ENCODE data around the gene HNMT.
"Not testable (repeated sequence)": the region's sequence is repeated elsewhere in the genome, so short reads cannot be mapped to it uniquely, and the experiment has no call there.

Gene HNMT

DNA sequence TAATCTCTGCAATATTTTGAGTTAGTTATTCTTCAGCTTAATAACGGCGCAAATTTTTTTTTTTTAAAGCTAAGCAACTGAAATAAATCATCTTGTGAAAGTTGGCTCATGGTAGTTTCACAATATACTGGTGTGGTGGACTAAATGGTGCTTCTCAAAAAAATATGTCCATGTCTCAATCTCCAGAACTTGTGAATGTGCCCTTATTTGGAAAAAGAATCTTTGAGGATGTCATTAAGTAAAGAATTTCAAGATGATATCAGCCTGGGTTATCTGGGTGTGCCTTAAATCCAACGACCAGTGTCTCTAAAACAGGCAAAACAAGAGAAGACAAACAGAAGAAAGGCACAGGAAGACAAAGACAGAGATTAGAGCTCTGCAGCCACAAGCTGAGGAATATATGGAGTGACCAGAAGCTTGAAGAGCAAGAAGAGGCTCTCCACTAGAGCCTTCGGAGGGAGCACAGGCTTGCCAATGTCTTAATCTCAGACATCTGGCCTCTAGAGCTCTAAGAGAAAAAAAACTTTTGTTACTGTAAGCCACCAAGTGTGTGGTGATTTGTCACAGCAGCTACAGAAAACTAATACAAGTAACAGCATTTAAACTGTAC is 71.4 kb downstream of the HNMT start:
- Histone ChIP-seq H3K27ac (ENCODE audit: low read length) (no peak overlapping the region), H3K4me1 (ENCODE audit: control insufficient read depth, low read depth, low read length) (no peaks in the 10 kb centered on the region), H3K27me3 (ENCODE audit: control insufficient read depth, insufficient read depth, low read length) (no peaks in the 10 kb centered on the region), H3K9ac (ENCODE audit: low read length) (no peak overlapping the region), H3K9me3 (ENCODE audit: control insufficient read depth, low read depth, low read length) (no peaks in the 10 kb centered on the region), H3K36me3 (ENCODE audit: control insufficient read depth, low read depth, low read length) (no peaks in the 10 kb centered on the region), H3K4me3 (ENCODE audit: low read length) (no peak overlapping the region)

- Histone ChIP-seq H3K27ac (ENCODE audit: low read length) (no peak overlapping the region), H3K9me3 (ENCODE audit: control insufficient read depth, low read depth, low read length) (no peaks in the 10 kb centered on the region), H3K4me1 (ENCODE audit: control insufficient read depth, low read depth, low read length) (no peaks in the 10 kb centered on the region), H3K27me3 (ENCODE audit: control insufficient read depth, insufficient read depth, low read length) (no peaks in the 10 kb centered on the region), H3K9ac (ENCODE audit: low read length) (no peak overlapping the region), H3K36me3 (ENCODE audit: control insufficient read depth, low read depth, low read length) (no peaks in the 10 kb centered on the region), H3K4me3 (ENCODE audit: low read length) (no peak overlapping the region)
Observed at GRCh38 chr2:138036522-138036921, 72.2 kb downstream of the HNMT start.

DNA sequence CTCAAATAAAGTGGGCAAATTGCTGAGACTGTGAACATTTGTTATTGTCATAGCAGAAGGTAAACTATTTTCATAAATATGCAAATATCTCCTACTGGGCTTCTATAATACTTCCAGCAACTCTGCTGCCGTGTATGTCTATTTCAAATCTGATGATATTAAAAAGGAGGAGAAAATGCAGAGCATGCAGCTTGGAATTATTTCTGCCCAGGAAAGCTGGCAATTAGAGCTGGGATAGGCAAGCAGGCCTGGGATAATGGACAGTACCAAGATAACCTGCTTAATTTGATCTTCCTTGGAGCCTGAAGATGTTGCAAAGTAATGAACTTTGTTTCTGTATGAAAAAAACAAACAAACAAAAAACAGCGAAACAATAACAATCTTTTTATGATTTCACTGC is 72.8 kb downstream of the HNMT start:
- no peaks in the 10 kb centered on the region for H3K36me3 ChIP-seq (ENCODE audit: control insufficient read depth, low read depth, low read length)
- no peak overlapping the region for H3K9ac ChIP-seq (ENCODE audit: low read length)
- no peaks in the 10 kb centered on the region for H3K9me3 ChIP-seq (ENCODE audit: control insufficient read depth, low read depth, low read length)
- H3K4me1 ChIP-seq (ENCODE audit: control insufficient read depth, low read depth, low read length) = no peaks in the 10 kb centered on the region
- no peaks in the 10 kb centered on the region for H3K27me3 ChIP-seq (ENCODE audit: control insufficient read depth, insufficient read depth, low read length)
- no peak overlapping the region for H3K4me3 ChIP-seq (ENCODE audit: low read length)
- no peak overlapping the region for H3K27ac ChIP-seq (ENCODE audit: low read length)

- no peak overlapping the region for H3K9ac ChIP-seq (ENCODE audit: low read length)
- no peaks in the 10 kb centered on the region for H3K27me3 ChIP-seq (ENCODE audit: control insufficient read depth, insufficient read depth, low read length)
- no peak overlapping the region for H3K27ac ChIP-seq (ENCODE audit: low read length)
- H3K4me3 ChIP-seq (ENCODE audit: low read length) = no peak overlapping the region
- no peaks in the 10 kb centered on the region for H3K36me3 ChIP-seq (ENCODE audit: control insufficient read depth, low read depth, low read length)
- H3K9me3 ChIP-seq (ENCODE audit: control insufficient read depth, low read depth, low read length) = no peaks in the 10 kb centered on the region
- H3K4me1 ChIP-seq (ENCODE audit: control insufficient read depth, low read depth, low read length) = no peaks in the 10 kb centered on the region
Observed at GRCh38 chr2:138040616-138041015, 76.3 kb downstream of the HNMT start.

DNA sequence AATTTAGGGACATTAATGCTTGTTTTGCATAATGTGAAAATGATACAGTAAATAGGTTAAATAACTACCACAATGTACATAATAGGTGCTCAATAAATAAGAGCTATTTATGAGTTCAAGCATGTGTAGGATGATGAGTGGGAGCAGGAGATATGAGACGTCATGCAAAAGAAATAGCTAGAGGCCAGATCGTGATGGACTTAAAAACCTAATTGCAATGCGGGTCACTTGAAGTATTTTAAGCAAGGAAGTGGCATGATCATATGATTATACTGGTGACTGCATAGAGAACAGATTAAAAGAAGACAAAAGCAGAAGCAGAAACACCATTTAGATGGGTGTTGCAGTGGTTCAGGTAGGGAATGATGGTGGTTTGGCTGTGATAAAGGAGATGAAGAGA is 78.0 kb downstream of the HNMT start:
- H3K4me1 ChIP-seq (ENCODE audit: control insufficient read depth, low read depth, low read length) = no peaks in the 10 kb centered on the region
- H3K27ac ChIP-seq (ENCODE audit: low read length) = no peak overlapping the region
- H3K9ac ChIP-seq (ENCODE audit: low read length) = no peak overlapping the region
- H3K9me3 ChIP-seq (ENCODE audit: control insufficient read depth, low read depth, low read length) = no peaks in the 10 kb centered on the region
- H3K36me3 ChIP-seq (ENCODE audit: control insufficient read depth, low read depth, low read length) = no peaks in the 10 kb centered on the region
- no peak overlapping the region for H3K4me3 ChIP-seq (ENCODE audit: low read length)
- H3K27me3 ChIP-seq (ENCODE audit: control insufficient read depth, insufficient read depth, low read length) = no peaks in the 10 kb centered on the region

DNA sequence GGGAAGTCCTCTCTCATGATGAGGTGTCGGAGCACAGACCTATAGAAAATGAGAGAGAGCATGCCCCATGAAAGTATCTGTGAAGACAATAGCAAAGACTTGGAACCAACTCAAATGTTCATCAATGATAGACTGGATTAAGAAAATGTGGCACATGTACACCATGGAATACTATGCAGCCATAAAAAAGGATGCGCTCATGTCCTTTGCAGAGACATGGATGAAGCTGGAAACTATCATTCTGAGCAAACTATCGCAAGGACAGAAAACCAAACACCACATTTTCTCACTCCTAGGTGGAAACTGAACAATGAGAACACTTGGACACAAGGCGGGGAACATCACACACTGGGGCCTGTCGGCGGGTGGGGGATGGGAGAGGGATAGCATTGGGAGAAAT is 79.3 kb downstream of the HNMT start:
- H3K4me1 ChIP-seq (ENCODE audit: control insufficient read depth, low read depth, low read length); H3K27me3 ChIP-seq (ENCODE audit: control insufficient read depth, insufficient read depth, low read length); H3K9me3 ChIP-seq (ENCODE audit: control insufficient read depth, low read depth, low read length); H3K36me3 ChIP-seq (ENCODE audit: control insufficient read depth, low read depth, low read length); H3K9ac ChIP-seq (ENCODE audit: low read length); H3K4me3 ChIP-seq (ENCODE audit: low read length); H3K27ac ChIP-seq (ENCODE audit: low read length): not testable (repeated sequence)

GRCh38 chr2:138058427-138058826 is 94.2 kb downstream of the HNMT start:
- H3K27me3 ChIP-seq (ENCODE audit: control insufficient read depth, insufficient read depth, low read length) = no peaks in the 10 kb centered on the region
- no peak overlapping the region for H3K27ac ChIP-seq (ENCODE audit: low read length)
- H3K36me3 ChIP-seq (ENCODE audit: control insufficient read depth, low read depth, low read length) = no peaks in the 10 kb centered on the region
- no peak overlapping the region for H3K9ac ChIP-seq (ENCODE audit: low read length)
- no peaks in the 10 kb centered on the region for H3K9me3 ChIP-seq (ENCODE audit: control insufficient read depth, low read depth, low read length)
- no peak overlapping the region for H3K4me3 ChIP-seq (ENCODE audit: low read length)
- H3K4me1 ChIP-seq (ENCODE audit: control insufficient read depth, low read depth, low read length) = no peaks in the 10 kb centered on the region

GRCh38 chr2:138059487-138060300 is 95.4 kb downstream of the HNMT start:
- Histone ChIP-seq H3K27ac (ENCODE audit: low read length) (no peak overlapping the region), H3K36me3 (ENCODE audit: control insufficient read depth, low read depth, low read length) (no peaks in the 10 kb centered on the region), H3K9me3 (ENCODE audit: control insufficient read depth, low read depth, low read length) (no peaks in the 10 kb centered on the region), H3K27me3 (ENCODE audit: control insufficient read depth, insufficient read depth, low read length) (no peaks in the 10 kb centered on the region), H3K4me3 (ENCODE audit: low read length) (no peak overlapping the region), H3K4me1 (ENCODE audit: control insufficient read depth, low read depth, low read length) (no peaks in the 10 kb centered on the region), H3K9ac (ENCODE audit: low read length) (no peak overlapping the region)

DNA sequence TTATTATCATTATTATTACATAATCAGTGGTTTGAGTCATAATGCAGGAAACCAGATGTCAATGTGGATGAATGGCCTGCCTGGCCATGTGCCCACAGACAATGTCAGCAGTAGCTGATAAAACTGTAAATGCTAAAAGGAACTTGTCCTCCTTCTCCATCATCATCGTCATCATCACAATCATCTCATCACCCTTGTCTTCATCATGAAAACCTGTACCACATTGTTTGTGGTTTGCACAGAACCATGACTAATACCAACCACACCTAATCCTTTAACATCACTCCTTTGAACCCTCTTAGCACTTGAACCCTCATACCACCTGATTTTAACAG is 96.0 kb downstream of the HNMT start:
- H3K4me1 ChIP-seq (ENCODE audit: control insufficient read depth, low read depth, low read length) = no peaks in the 10 kb centered on the region
- no peaks in the 10 kb centered on the region for H3K27me3 ChIP-seq (ENCODE audit: control insufficient read depth, insufficient read depth, low read length)
- no peak overlapping the region for H3K4me3 ChIP-seq (ENCODE audit: low read length)
- H3K9ac ChIP-seq (ENCODE audit: low read length) = no peak overlapping the region
- H3K9me3 ChIP-seq (ENCODE audit: control insufficient read depth, low read depth, low read length) = no peaks in the 10 kb centered on the region
- H3K27ac ChIP-seq (ENCODE audit: low read length) = no peak overlapping the region
- no peaks in the 10 kb centered on the region for H3K36me3 ChIP-seq (ENCODE audit: control insufficient read depth, low read depth, low read length)

DNA sequence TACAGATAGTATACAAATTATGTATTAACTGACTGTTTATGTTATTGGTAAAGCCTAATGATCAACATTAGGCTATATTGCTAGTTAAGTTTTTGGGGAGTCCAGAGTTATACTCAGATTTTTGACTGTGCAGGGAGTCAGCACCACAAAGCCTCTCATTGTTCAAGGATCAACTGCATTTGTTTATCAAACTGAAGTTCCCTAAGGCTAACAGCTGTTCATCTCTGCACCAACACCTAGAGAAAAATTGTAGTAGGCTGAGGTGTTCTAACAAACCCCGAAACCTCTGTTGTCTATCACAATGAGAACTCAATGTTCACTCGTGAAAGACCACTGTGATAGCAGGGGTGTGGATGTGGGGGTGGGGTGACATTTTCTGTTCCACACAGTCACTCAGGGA is 97.7 kb downstream of the HNMT start:
- Histone ChIP-seq H3K36me3 (ENCODE audit: control insufficient read depth, low read depth, low read length) (no peaks in the 10 kb centered on the region), H3K9me3 (ENCODE audit: control insufficient read depth, low read depth, low read length) (no peaks in the 10 kb centered on the region), H3K9ac (ENCODE audit: low read length) (no peak overlapping the region), H3K4me3 (ENCODE audit: low read length) (no peak overlapping the region), H3K4me1 (ENCODE audit: control insufficient read depth, low read depth, low read length) (no peaks in the 10 kb centered on the region), H3K27ac (ENCODE audit: low read length) (no peak overlapping the region), H3K27me3 (ENCODE audit: control insufficient read depth, insufficient read depth, low read length) (no peaks in the 10 kb centered on the region)

DNA sequence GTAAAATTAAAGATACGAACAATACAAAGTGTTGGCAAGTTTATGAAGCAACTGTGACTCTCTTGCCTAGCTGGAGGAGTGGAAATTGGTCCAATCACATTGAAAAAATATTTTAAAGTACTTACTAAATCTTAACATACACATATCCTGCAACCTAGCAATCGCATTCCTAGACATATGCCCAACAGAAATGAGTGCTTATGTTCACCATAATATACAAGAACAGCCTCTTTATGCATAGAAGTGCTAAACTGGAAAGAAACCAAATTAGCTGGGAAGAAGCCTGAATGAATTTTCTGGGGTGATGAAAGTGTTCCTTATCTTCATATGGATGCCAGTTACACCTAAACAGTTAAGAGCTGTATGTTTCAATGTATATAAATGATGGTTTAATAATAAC is 98.9 kb downstream of the HNMT start:
- no peaks in the 10 kb centered on the region for H3K9me3 ChIP-seq (ENCODE audit: control insufficient read depth, low read depth, low read length)
- no peak overlapping the region for H3K9ac ChIP-seq (ENCODE audit: low read length)
- no peaks in the 10 kb centered on the region for H3K4me1 ChIP-seq (ENCODE audit: control insufficient read depth, low read depth, low read length)
- H3K36me3 ChIP-seq (ENCODE audit: control insufficient read depth, low read depth, low read length) = no peaks in the 10 kb centered on the region
- no peak overlapping the region for H3K27ac ChIP-seq (ENCODE audit: low read length)
- H3K4me3 ChIP-seq (ENCODE audit: low read length) = no peak overlapping the region
- peaks cover 9% of the 10 kb centered on the region for H3K27me3 ChIP-seq (ENCODE audit: control insufficient read depth, insufficient read depth, low read length)
